GM12878 (cell line): Measurements from ENCODE around the gene PRKCZ. TPM values are rescaled to one million over a fixed set of nuclear protein-coding genes. Genes with fewer than 3 reads are reported as not detected.

ENCODE experiments used
- ATAC-seq: fragments of 200-7000 bp; cut with Tn5 transposase; 3 replicates; pipeline ENCODE4 v1.9.1; 2020; ENCODE audit warnings: mild to moderate bottlenecking, moderate library complexity
- BruUV-seq: library from RNA; stranded (reverse); fragments of 400-500 nt; replicated peaks from 2 replicates; lab custom pipeline; 2021; lab: Mats Ljungman, UMichigan
- CTCF ChIA-PET: fragments of 300-600 bp; sonication (Branson Sonifier 250); formaldehyde crosslinking; extraction: SDS; loops from one replicate; lab custom pipeline; 2021; ENCODE audit warnings: inconsistent platforms; lab: Yijun Ruan, JAX
- POLR2A ChIA-PET: fragments of 350-600 bp; formaldehyde crosslinking; extraction: SDS; loops from one replicate; lab custom pipeline; 2021; ENCODE audit warnings: inconsistent platforms; lab: Charles Lee
- RAD21 ChIA-PET: fragments of 300-600 bp; sonication (Branson Sonifier 250); formaldehyde crosslinking; loops from one replicate; lab custom pipeline; 2023; ENCODE audit warnings: antibody characterized with exemption; ENCODE audit not compliant: unreplicated experiment; lab: Charles Lee
- SMC1A ChIA-PET: fragments of 300-600 bp; sonication (Branson Sonifier 250); formaldehyde crosslinking; loops from one replicate; lab custom pipeline; 2023; ENCODE audit not compliant: unreplicated experiment, uncharacterized antibody; lab: Charles Lee
- DNase-seq: peaks from one replicate; pipeline ENCODE4 v3.0.0-alpha.2; 2011; ENCODE audit warnings: low read depth, low spot score
- FAIRE-seq: peaks from 3 replicates; lab custom pipeline; 2011; peaks lifted over from hg19 to GRCh38; lab: Jason Lieb, UNC
- H2AFZ ChIP-seq: 2 replicates; pipeline ENCODE4 v1.6.0; 2011; ENCODE audit warnings: low read depth, low read length, control low read depth; ENCODE audit not compliant: control insufficient read depth
- H3K27ac ChIP-seq: 2 replicates; pipeline ENCODE4 v1.5.1; 2011; ENCODE audit warnings: control low read depth; ENCODE audit not compliant: control insufficient read depth, insufficient read depth
- H3K27me3 ChIP-seq, 2 experiments: replicated peaks in 1 of 2; 2 replicates each; pipeline versions ENCODE4 v1.6.0 to v1.6.1; 2011; ENCODE audit warnings: low read length in 1 of 2; ENCODE audit not compliant: control insufficient read depth in 2 of 2, insufficient read depth in 2 of 2
- H3K36me3 ChIP-seq, 2 experiments: 2 replicates each; pipeline ENCODE4 v1.5.1; 2011; ENCODE audit warnings: low read length in 1 of 2; ENCODE audit not compliant: control insufficient read depth in 2 of 2, insufficient read depth in 2 of 2
- H3K4me1 ChIP-seq: 2 replicates; pipeline ENCODE4 v1.6.1; 2011; ENCODE audit warnings: mild to moderate bottlenecking, low read length, moderate library complexity, mixed read lengths; ENCODE audit not compliant: control insufficient read depth, insufficient read depth
- H3K4me2 ChIP-seq: 2 replicates; pipeline ENCODE4 v1.6.0; 2011; ENCODE audit warnings: control low read depth; ENCODE audit not compliant: control insufficient read depth, insufficient read depth
- H3K4me3 ChIP-seq: fragments of 200-600 bp; sonication (generic); 2 replicates; pipeline ENCODE4 v1.5.1; 2016
- H3K79me2 ChIP-seq: 2 replicates; pipeline ENCODE4 v1.6.0; 2011; ENCODE audit warnings: low read length; ENCODE audit not compliant: control insufficient read depth, insufficient read depth
- H3K9ac ChIP-seq: 2 replicates; pipeline ENCODE4 v1.8.0; 2011; ENCODE audit warnings: low read length, control low read depth, mixed read lengths; ENCODE audit not compliant: control insufficient read depth, insufficient read depth
- H3K9me3 ChIP-seq: replicated peaks from 3 replicates; pipeline ENCODE4 v1.5.1; 2011; ENCODE audit warnings: mild to moderate bottlenecking, low read length; ENCODE audit not compliant: control insufficient read depth, insufficient read depth
- H4K20me1 ChIP-seq: 2 replicates; pipeline ENCODE4 v1.6.0; 2011; ENCODE audit not compliant: control insufficient read depth, insufficient read depth
- BCL11A ChIP-seq: IDR thresholded peaks from 2 replicates; pipeline ENCODE4 v1.6.1; 2011; ENCODE audit warnings: low read depth, low read length
- CBX5 ChIP-seq: sonication (generic); IDR thresholded peaks from 2 replicates; pipeline ENCODE4 v1.6.1; 2016; ENCODE audit warnings: low read depth, moderate library complexity, mild to moderate bottlenecking, inconsistent platforms
- EED ChIP-seq: sonication (generic); IDR thresholded peaks from 2 replicates; pipeline ENCODE4 v1.6.1; 2016; ENCODE audit warnings: antibody characterized with exemption, low read depth
- JUNB ChIP-seq: IDR thresholded peaks from 2 replicates; pipeline ENCODE4 v1.6.1; 2016; ENCODE audit warnings: antibody characterized with exemption, mild to moderate bottlenecking
- NR2F1 ChIP-seq: fragments of 450-650 bp; conservative IDR thresholded peaks from 2 replicates; pipeline ENCODE4 v1.6.1; 2017; ENCODE audit warnings: mild to moderate bottlenecking
- RFX5 ChIP-seq: IDR thresholded peaks from 2 replicates; pipeline ENCODE4 v1.6.1; 2011; ENCODE audit warnings: low read depth, low read length, improper control_type of control experiment
- SIX5 ChIP-seq: IDR thresholded peaks from 2 replicates; pipeline ENCODE4 v1.6.1; 2011; ENCODE audit warnings: mild to moderate bottlenecking, low read depth, low read length, moderate library complexity; ENCODE audit not compliant: severe bottlenecking
- SMARCA5 ChIP-seq: fragments of 450-650 bp; IDR thresholded peaks from 2 replicates; pipeline ENCODE4 v1.6.1; 2017; ENCODE audit warnings: mild to moderate bottlenecking
- SPI1 ChIP-seq: IDR thresholded peaks from 2 replicates; pipeline ENCODE4 v1.6.1; 2011; ENCODE audit warnings: low read depth, mild to moderate bottlenecking, low read length, moderate library complexity, borderline replicate concordance; ENCODE audit not compliant: insufficient read depth
- SREBF2 ChIP-seq: IDR thresholded peaks from 2 replicates; pipeline ENCODE4 v1.6.1; 2012; ENCODE audit warnings: mild to moderate bottlenecking, low read length
- TAF1 ChIP-seq: IDR thresholded peaks from 2 replicates; pipeline ENCODE4 v1.6.1; 2011; ENCODE audit warnings: mild to moderate bottlenecking, low read depth, low read length, borderline replicate concordance
- YBX1 ChIP-seq: fragments of 450-650 bp; IDR thresholded peaks from 2 replicates; pipeline ENCODE4 v1.6.1; 2016; ENCODE audit warnings: antibody characterized with exemption
- ZBED1 ChIP-seq: IDR thresholded peaks from 2 replicates; pipeline ENCODE4 v1.6.1; 2016; ENCODE audit warnings: borderline replicate concordance
- ZNF217 ChIP-seq: fragments of 450-650 bp; IDR thresholded peaks from 2 replicates; pipeline ENCODE4 v1.6.1; 2017; ENCODE audit warnings: antibody characterized with exemption, mild to moderate bottlenecking
- WGBS: methylation state at CpG from one replicate; pipeline ENCODE4 v1.1.6; 2016; ENCODE audit warnings: low lambda C conversion rate; ENCODE audit not compliant: insufficient replicate concordance, insufficient coverage; ENCODE audit errors: missing lambda C conversion rate; 5-methylcytosine and 5-hydroxymethylcytosine counted together
- in situ Hi-C: fragments of 300-500 bp; cut with MboI; formaldehyde crosslinking; loops from 9 replicates; pipeline ENCODE4 v1.14.3; 2018; ENCODE audit warnings: mixed read lengths
- intact Hi-C: fragments of 100-400 bp; cut with micrococcal nuclease; formaldehyde crosslinking; loops from one replicate; pipeline ENCODE4 v1.14.2; 2022; ENCODE audit not compliant: unreplicated experiment
- polyA plus RNA-seq, 11 experiments: library from polyadenylated mRNA; depleted of rRNA in 4 of 11; unstranded in 6 of 11; stranded (reverse) in 5 of 11; fragments of >200 nt; fragmentation: Nextera tagmentation in 4 of 11; fragmentation: Illumina TruSeq in 1 of 11; extraction: Ambion mirVana in 4 of 11; extraction: Trizol in 1 of 11; gene quantifications; 1 replicate in 1 of 11; 2 replicates in 10 of 11; pipeline versions ENCODE4 v1.2.1 to v1.2.3, GENCODE V29; 2011 to 2016; ENCODE audit warnings: inconsistent platforms in 2 of 11, missing spikeins in 2 of 11, low read depth in 1 of 11
- total RNA-seq, 4 experiments: library from RNA; depleted of rRNA in 3 of 4; stranded (reverse); fragments of >200 nt in 3 of 4; fragmentation: Illumina TruSeq in 1 of 4; extraction: Trizol in 1 of 4; gene quantifications; 2 replicates each; pipeline versions ENCODE4 v1.2.1 to v1.2.3, GENCODE V29; 2013 to 2021
- TF ChIP-seq, protein P1 (sequence below): fragments of 450-650 bp; conservative IDR thresholded peaks from 2 replicates; pipeline ENCODE4 v1.6.1; 2017; ENCODE audit warnings: mild to moderate bottlenecking, moderate library complexity

PRKCZ gene
- total and polyA plus RNA-seq, 10 of the 15 experiments (the other 5 are each of a cell fraction or from before 2014, with no cell fraction given) = 0.05 to 1.9 (median 0.64) TPM; not detected in 1

DNA sequence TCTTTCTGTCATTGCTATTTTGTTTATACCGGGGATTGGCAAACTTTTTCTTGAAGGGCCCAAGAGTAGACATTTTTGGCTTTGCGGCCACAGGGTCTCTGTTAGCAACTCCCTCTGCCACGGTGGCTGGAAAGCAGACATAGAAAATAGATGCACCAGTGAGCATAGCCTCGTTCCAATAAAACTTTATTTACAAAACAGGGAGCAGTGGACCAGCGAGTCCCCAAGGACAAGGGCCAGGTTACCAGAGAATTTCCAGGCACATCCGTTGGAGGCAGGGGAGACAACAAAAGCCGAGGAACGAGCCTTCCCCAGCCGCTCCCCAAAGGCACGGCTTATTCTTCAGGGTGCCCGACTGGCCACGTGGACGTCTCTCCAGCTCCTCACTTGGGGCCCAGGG lies 117.9 kb downstream of the PRKCZ start:
- Histone ChIP-seq H3K36me3 (no peaks in the 10 kb centered on the region; a peak in 1 of 4 replicates), H3K79me2 (no peaks in the 10 kb centered on the region), H3K9me3 (no peaks in the 10 kb centered on the region; the same call in 1 of the 3 replicates), H3K27ac (no peak overlapping the region), H2AFZ (no peak overlapping the region), H3K4me1 (no peaks in the 10 kb centered on the region), H3K4me3 (no peak overlapping the region), H3K27me3 (no peaks in the 10 kb centered on the region), H4K20me1 (no peaks in the 10 kb centered on the region), H3K4me2 (no peak overlapping the region), H3K9ac (no peak overlapping the region)
- DNase-seq (no peak), FAIRE-seq (no peak), ATAC-seq (no peak)
- WGBS = 80% methylated on average over 13 of the region's 13 CpGs
- POLR2A ChIA-PET = no interaction called here
- SMC1A ChIA-PET = no interaction called here
- CTCF ChIA-PET = no interaction called here
- RAD21 ChIA-PET = no interaction called here
- no TSS peak for BruUV-seq
- in situ Hi-C loops = no loop called here
- TF ChIP-seq BCL11A = no peak
- TF ChIP-seq, protein P1, sequence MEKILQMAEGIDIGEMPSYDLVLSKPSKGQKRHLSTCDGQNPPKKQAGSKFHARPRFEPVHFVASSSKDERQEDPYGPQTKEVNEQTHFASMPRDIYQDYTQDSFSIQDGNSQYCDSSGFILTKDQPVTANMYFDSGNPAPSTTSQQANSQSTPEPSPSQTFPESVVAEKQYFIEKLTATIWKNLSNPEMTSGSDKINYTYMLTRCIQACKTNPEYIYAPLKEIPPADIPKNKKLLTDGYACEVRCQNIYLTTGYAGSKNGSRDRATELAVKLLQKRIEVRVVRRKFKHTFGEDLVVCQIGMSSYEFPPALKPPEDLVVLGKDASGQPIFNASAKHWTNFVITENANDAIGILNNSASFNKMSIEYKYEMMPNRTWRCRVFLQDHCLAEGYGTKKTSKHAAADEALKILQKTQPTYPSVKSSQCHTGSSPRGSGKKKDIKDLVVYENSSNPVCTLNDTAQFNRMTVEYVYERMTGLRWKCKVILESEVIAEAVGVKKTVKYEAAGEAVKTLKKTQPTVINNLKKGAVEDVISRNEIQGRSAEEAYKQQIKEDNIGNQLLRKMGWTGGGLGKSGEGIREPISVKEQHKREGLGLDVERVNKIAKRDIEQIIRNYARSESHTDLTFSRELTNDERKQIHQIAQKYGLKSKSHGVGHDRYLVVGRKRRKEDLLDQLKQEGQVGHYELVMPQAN = no peak
- intact Hi-C loops = no loop called here

DNA sequence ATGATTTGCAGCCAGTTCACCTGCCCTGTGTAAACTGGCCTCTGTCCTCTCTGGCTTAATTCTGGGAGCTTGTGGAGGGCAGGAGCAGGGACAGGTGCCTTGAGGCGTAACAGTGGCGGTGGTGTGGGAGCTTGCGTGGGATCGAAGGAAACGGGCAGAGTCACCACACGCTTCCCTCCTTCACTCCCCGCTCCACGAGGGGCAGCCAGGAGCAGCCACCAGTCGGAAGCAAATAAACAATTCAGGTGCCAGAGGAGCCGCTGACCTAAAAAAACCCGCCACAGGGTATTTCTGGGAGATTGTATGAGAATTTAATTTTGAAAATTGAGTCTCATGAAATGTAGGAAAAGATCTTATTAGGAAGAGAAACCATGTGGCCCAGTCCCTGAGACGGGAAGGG lies 118.3 kb downstream of the PRKCZ start:
- Histone ChIP-seq H3K27me3 (no peaks in the 10 kb centered on the region), H3K79me2 (no peaks in the 10 kb centered on the region), H3K36me3 (no peaks in the 10 kb centered on the region), H3K9ac (no peak overlapping the region), H4K20me1 (no peaks in the 10 kb centered on the region), H3K9me3 (no peaks in the 10 kb centered on the region; the same call in 1 of the 3 replicates), H3K4me2 (no peak overlapping the region), H3K4me3 (no peak overlapping the region), H3K4me1 (no peaks in the 10 kb centered on the region), H3K27ac (no peak overlapping the region), H2AFZ (no peak overlapping the region)
- POLR2A ChIA-PET = no interaction called here
- ATAC-seq = no peak
- TF ChIP-seq TAF1 (no peak), YBX1 (no peak), EED (no peak), SREBF2 (no peak), SIX5 (no peak), RFX5 (no peak), SPI1 (no peak), NR2F1 (no peak), CBX5 (no peak), JUNB (no peak), ZBED1 (no peak), SMARCA5 (no peak), ZNF217 (no peak)
- 79% methylated on average over 12 of the region's 12 CpGs for WGBS
- intact Hi-C loops = no loop called here
- FAIRE-seq = no peak
- in situ Hi-C loops = no loop called here
- RAD21 ChIA-PET = no interaction called here
- no peak for DNase-seq
- BruUV-seq = no TSS peak
- SMC1A ChIA-PET = no interaction called here
- CTCF ChIA-PET = no interaction called here
